Kidney (tissue), 14 donors: ENCODE measurements around the gene NUDT17. TPM values are rescaled to one million over a fixed set of nuclear protein-coding genes. Genes with fewer than 3 reads are reported as not detected.

Experiments
- DNase-seq, 5 donors: peaks; one replicate each; pipeline ENCODE4 v3.0.0-alpha.2; 2013 to 2020
- FAIRE-seq: peaks from 2 replicates; lab custom pipeline; 2012; peaks lifted over from hg19 to GRCh38; lab: Jason Lieb, UNC
- H3K27ac ChIP-seq, 2 donors: one replicate each; pipeline ENCODE4 v1.7.0; 2013; ENCODE audit warnings: low read depth in 2 of 2, low read length in 2 of 2, inconsistent platforms in 1 of 2
- H3K27me3 ChIP-seq: one replicate; pipeline ENCODE4 v1.7.1; 2013; ENCODE audit warnings: low read length, inconsistent platforms; ENCODE audit not compliant: control insufficient read depth, insufficient read depth
- H3K36me3 ChIP-seq, 3 donors: one replicate each; pipeline versions ENCODE4 v1.7.0 to v1.7.1; 2013; ENCODE audit warnings: low read length in 3 of 3, control low read depth in 1 of 3, inconsistent platforms in 1 of 3; ENCODE audit not compliant: insufficient read depth in 3 of 3, control insufficient read depth in 2 of 3
- H3K4me1 ChIP-seq, 3 donors: one replicate each; pipeline versions ENCODE4 v1.7.0 to v1.7.1; 2013; ENCODE audit warnings: low read length in 3 of 3, inconsistent platforms in 1 of 3, low read depth in 1 of 3; ENCODE audit not compliant: control insufficient read depth in 2 of 3, insufficient read depth in 2 of 3
- H3K4me3 ChIP-seq, 3 donors: one replicate each; pipeline versions ENCODE4 v1.7.0 to v1.8.1; 2013; ENCODE audit warnings: low read length in 3 of 3, control low read depth in 1 of 3, inconsistent platforms in 1 of 3
- H3K9ac ChIP-seq, 3 donors: one replicate each; pipeline versions ENCODE4 v1.7.0 to v1.7.1; 2013; ENCODE audit warnings: low read length in 3 of 3, control low read depth in 1 of 3, inconsistent platforms in 1 of 3
- H3K9me3 ChIP-seq, 3 donors: one replicate each; pipeline versions ENCODE4 v1.7.0 to v1.7.1; 2013; ENCODE audit warnings: low read length in 3 of 3, control low read depth in 1 of 3, inconsistent platforms in 1 of 3; ENCODE audit not compliant: control insufficient read depth in 2 of 3, insufficient read depth in 1 of 3
- intact Hi-C: fragments of 100-400 bp; cut with DNase I; formaldehyde crosslinking; loops from one replicate; pipeline ENCODE4 v1.11.1; 2022
- polyA plus RNA-seq: library from polyadenylated mRNA; stranded (reverse); fragments of 350-450 nt; fragmentation: Illumina TruSeq; extraction: RNeasy Lipid Tissue Mini Kit (QIAGEN cat#74804); gene quantifications from one replicate; pipeline ENCODE4 v1.2.3, GENCODE V29; 2014; ENCODE audit warnings: low read depth, low replicate concordance; ENCODE audit not compliant: insufficient read depth
- total RNA-seq: library from RNA; stranded (reverse); fragmentation: NEBNext Ultra II Directional; extraction: Animal tissue kit (Norgen Biotek cat#: 25700); gene quantifications from one replicate; pipeline ENCODE4 v1.2.1, GENCODE V29; 2021
- TF ChIP-seq, protein P1 (sequence below): IDR thresholded peaks from 3 replicates; pipeline ENCODE4 v1.5.1; 2012; ENCODE audit warnings: mild to moderate bottlenecking, moderate library complexity, borderline replicate concordance; ENCODE audit not compliant: insufficient read depth; ENCODE audit errors: extremely low read depth
- donor health status: control.
- donor health status: control.
- donor health status: control.
- donor health status: control.
- donor health status: control.
- donor health status: DM: yes; HTN: yes; CAD: no.
- donor health status: Normal renal cell carcinoma (clear cell type).

The NUDT17 gene
- total and polyA plus RNA-seq, 2 donors from 2014 or later, result 3.8 to 5.5 TPM

DNA sequence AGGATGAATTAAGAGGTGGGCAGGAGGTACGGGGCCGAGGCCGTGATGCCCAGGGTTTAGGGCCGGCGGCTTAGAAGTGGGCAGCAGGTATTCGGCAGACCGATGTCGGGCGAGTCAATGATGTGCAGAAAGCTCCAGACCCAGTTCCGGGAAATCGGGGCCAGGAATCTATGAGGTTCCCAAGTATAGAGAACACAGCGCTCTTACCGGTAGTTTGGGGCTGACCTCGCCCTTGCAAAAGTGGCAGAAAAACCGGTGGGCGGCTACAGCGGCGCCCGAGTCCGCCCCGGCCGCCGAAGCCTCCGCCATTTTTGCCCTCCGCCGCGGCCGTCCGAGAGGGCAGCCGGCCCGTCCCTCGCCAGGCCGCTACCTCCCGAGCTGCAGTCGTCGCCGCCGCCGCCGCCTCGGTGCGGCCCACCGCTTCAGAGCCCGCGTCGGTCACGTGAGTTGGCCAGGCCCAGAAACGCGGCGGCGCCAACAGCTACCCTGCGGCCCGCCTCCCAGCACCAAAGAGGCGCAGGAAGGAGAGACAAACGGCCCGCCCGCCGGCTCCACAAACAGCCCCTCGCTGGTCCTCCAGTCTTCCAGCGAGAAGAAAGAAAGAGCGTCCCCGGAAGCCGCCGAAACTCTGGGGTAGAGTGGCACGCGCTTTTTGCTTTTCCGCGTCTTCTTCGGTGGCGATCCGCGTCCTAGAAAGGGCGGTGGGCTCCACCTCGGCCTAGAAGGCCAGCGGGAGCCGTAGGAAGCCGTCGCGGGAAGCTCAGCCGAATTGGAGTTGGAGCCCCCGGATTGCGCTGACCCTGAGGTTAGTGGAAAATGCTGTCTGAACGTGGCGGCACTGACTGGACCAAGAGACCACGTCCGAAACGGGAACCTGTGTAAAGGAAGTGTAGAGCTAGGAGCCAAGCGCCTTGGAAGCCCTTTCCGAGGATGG is 21.6 kb upstream of the NUDT17 start, which contains the start of the genes POLR3C and RNF115:
Gene POLR3C (plus strand): TSS at position 636 of the 934 bp plus-strand sequence. CDS start 1,577 bp downstream, outside the sequence.
Gene RNF115 (minus strand): TSS at position 531 of the 934 bp plus-strand sequence. CDS start 222 bp downstream, at position 309.
- TF ChIP-seq, protein P1, sequence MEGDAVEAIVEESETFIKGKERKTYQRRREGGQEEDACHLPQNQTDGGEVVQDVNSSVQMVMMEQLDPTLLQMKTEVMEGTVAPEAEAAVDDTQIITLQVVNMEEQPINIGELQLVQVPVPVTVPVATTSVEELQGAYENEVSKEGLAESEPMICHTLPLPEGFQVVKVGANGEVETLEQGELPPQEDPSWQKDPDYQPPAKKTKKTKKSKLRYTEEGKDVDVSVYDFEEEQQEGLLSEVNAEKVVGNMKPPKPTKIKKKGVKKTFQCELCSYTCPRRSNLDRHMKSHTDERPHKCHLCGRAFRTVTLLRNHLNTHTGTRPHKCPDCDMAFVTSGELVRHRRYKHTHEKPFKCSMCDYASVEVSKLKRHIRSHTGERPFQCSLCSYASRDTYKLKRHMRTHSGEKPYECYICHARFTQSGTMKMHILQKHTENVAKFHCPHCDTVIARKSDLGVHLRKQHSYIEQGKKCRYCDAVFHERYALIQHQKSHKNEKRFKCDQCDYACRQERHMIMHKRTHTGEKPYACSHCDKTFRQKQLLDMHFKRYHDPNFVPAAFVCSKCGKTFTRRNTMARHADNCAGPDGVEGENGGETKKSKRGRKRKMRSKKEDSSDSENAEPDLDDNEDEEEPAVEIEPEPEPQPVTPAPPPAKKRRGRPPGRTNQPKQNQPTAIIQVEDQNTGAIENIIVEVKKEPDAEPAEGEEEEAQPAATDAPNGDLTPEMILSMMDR, result no peak
- peak within 1 kb of the TSS; percentile 12 to 84 (median 82) for H3K9ac ChIP-seq
- peak within 1 kb of the TSS; percentile 83 to 85 for H3K27ac ChIP-seq
- H3K27me3 ChIP-seq, result no peaks in the 10 kb centered on the region
- DNase-seq, result peak; percentile 93 to 97 (median 96)
- H3K4me1 ChIP-seq, result peaks cover 0 to 6% (median 0%) of the 10 kb centered on the region in 3 donors
- no peak for FAIRE-seq
- intact Hi-C loops, result no loop called here
- no peaks in the 10 kb centered on the region for H3K9me3 ChIP-seq
- peak within 1 kb of the TSS; percentile 71 to 97 (median 73) for H3K4me3 ChIP-seq
- peaks cover 11 to 23% (median 19%) of the 10 kb centered on the region in 3 donors for H3K36me3 ChIP-seq

DNA sequence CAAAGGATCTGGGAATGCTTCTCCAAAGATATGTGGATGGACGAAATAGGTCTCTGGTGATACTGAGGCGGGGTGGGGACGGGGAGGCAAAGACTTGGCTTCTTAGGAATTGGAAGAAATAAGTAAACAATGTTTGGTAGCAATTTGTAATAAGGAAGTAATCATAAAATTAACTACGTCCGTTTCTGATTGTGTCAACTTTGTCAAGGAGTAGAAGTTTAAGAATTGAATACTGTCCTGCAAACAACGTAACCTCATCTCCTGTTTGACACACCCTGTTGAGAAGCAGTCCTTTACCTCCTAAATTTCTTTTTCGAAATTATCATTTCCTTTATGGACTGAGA is 21.0 kb upstream of the NUDT17 start:
- Histone ChIP-seq H3K4me1 (peaks cover 0 to 6% (median 0%) of the 10 kb centered on the region in 3 donors), H3K27ac (peak overlapping the region; percentile 83 to 85), H3K9ac (peak overlapping the region; percentile 12 to 84 (median 82)), H3K4me3 (peak overlapping the region; percentile 71 to 97 (median 73)), H3K27me3 (no peaks in the 10 kb centered on the region), H3K36me3 (peaks cover 17 to 30% (median 25%) of the 10 kb centered on the region in 3 donors), H3K9me3 (no peaks in the 10 kb centered on the region)
- TF ChIP-seq, protein P1, result no peak
- DNase-seq (peak in 1 of 5 donors; percentile 29), FAIRE-seq (no peak)
- intact Hi-C loops, result no loop called here

DNA sequence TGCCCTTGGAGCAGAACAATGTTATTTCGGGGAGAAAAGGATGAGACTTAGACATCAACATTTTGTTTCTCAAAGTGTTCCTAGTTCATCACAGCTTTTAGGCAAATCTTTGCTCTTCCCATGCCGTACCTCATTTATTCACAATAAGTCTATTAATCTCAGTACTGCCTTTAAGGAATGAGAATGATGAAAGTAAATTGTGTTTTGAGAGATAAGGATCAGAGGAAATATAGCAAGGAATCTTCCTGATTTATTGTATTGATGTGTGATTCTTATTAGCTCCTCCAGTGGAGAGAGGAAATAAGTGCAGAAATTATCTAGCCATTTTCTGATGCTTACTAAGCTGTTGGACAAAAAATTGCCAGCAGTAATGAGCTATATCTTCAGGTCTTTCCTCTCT is 19.4 kb upstream of the NUDT17 start:
- peaks cover 17 to 36% (median 34%) of the 10 kb centered on the region in 3 donors for H3K36me3 ChIP-seq
- H3K27me3 ChIP-seq, result no peaks in the 10 kb centered on the region
- peaks cover 0 to 6% (median 0%) of the 10 kb centered on the region in 3 donors for H3K4me1 ChIP-seq
- no peak overlapping the region for H3K9ac ChIP-seq
- FAIRE-seq (no peak), DNase-seq (no peak)
- H3K9me3 ChIP-seq, result no peaks in the 10 kb centered on the region
- TF ChIP-seq, protein P1, result no peak
- H3K4me3 ChIP-seq, result no peak overlapping the region
- intact Hi-C loops, result no loop called here
- H3K27ac ChIP-seq, result no peak overlapping the region
